ENCODE data around the gene TENT5C. TPM values are rescaled to one million over a fixed set of nuclear protein-coding genes. Genes with fewer than 3 reads are reported as not detected.

Gene TENT5C
- total RNA-seq, 1 experiment from 2014 or later, result 1.4 TPM

GRCh38 chr1:117580882-117581281, 25.0 kb upstream of the TENT5C start:
- RAD21 ChIA-PET (ENCODE audit: low non-redundant PET in 1 of 2, low total read pairs in 2 of 2, uncharacterized antibody in 2 of 2, unreplicated experiment in 2 of 2), result no interaction called here
- TF ChIP-seq ELF1 (IDR thresholded peaks at IDR 0.05; ENCODE audit: borderline replicate concordance, low read depth) (no peak), CEBPB (IDR thresholded peaks at IDR 0.05; ENCODE audit: low read depth) (no peak), SRF (IDR thresholded peaks at IDR 0.05; ENCODE audit: low read depth) (no peak), ZBTB33 (IDR thresholded peaks at IDR 0.05; ENCODE audit: extremely low read depth, insufficient replicate concordance, low read length) (no peak), SP1 (IDR thresholded peaks at IDR 0.05; ENCODE audit: low read depth) (no peak), ZNF274 (IDR thresholded peaks at IDR 0.05; ENCODE audit: low read depth, low read length) (no peak), EGR1 (IDR thresholded peaks at IDR 0.05; ENCODE audit: low read depth) (no peak), ATF3 (IDR thresholded peaks at IDR 0.05) (no peak), TCF7L2 (IDR thresholded peaks at IDR 0.05; ENCODE audit: borderline replicate concordance, extremely low read depth, insufficient read depth, insufficient read length) (no peak), REST (IDR thresholded peaks at IDR 0.05; ENCODE audit: low read depth) (no peak), POLR2AphosphoS5 (IDR thresholded peaks at IDR 0.05; ENCODE audit: low read depth, low read length) (no peak), SIN3A (IDR thresholded peaks at IDR 0.05; ENCODE audit: low read depth) (no peak)
- no peaks in the 10 kb centered on the region for H3K4me1 ChIP-seq (ENCODE audit: control insufficient read depth in 1 of 2, insufficient read depth in 2 of 2, low read length in 2 of 2)
- H3K9me2 ChIP-seq (ENCODE audit: insufficient read depth), result no peaks in the 10 kb centered on the region
- no TSS peak for BruUV-seq (replicated peaks)
- H3K79me2 ChIP-seq (ENCODE audit: insufficient read depth, low read length), result no peaks in the 10 kb centered on the region
- no peak overlapping the region for H3K9ac ChIP-seq (ENCODE audit: low read length)
- H4K20me1 ChIP-seq (ENCODE audit: insufficient read depth), result no peaks in the 10 kb centered on the region
- H3K9me3 ChIP-seq (ENCODE audit: control insufficient read depth in 1 of 2, insufficient read depth in 1 of 2, low read depth in 1 of 2, low read length in 2 of 2), result no peaks in the 10 kb centered on the region
- H3K4me3 ChIP-seq (replicated peaks in 1 of 2; ENCODE audit: low read depth in 1 of 2, low read length in 2 of 2), result no peak overlapping the region
- no peaks in the 10 kb centered on the region for H3K36me3 ChIP-seq (ENCODE audit: control insufficient read depth in 1 of 2, insufficient read depth in 2 of 2, low read length in 2 of 2)
- no peak for ATAC-seq
- H3K4me2 ChIP-seq (ENCODE audit: low read length), result no peak overlapping the region
- CTCF ChIA-PET, result no interaction called here
- DNase-seq (ENCODE audit: low read depth, low spot score), result no peak
- H3K27me3 ChIP-seq (ENCODE audit: insufficient read depth, low read length), result no peaks in the 10 kb centered on the region
- intact Hi-C loops (cut with micrococcal nuclease), result no loop called here
- H2AFZ ChIP-seq (ENCODE audit: low read depth, low read length, poor library complexity, severe bottlenecking), result no peak overlapping the region
- POLR2A ChIA-PET, result no interaction called here
- H3K27ac ChIP-seq (ENCODE audit: low read depth, low read length), result no peak overlapping the region
